Measurements from ENCODE around the gene TMEM63B. TPM values are rescaled to one million over a fixed set of nuclear protein-coding genes. Genes with fewer than 3 reads are reported as not detected.

The TMEM63B gene
- total and polyA plus RNA-seq, 2 experiments from 2014 or later, result 51.7 to 52.4 TPM

DNA sequence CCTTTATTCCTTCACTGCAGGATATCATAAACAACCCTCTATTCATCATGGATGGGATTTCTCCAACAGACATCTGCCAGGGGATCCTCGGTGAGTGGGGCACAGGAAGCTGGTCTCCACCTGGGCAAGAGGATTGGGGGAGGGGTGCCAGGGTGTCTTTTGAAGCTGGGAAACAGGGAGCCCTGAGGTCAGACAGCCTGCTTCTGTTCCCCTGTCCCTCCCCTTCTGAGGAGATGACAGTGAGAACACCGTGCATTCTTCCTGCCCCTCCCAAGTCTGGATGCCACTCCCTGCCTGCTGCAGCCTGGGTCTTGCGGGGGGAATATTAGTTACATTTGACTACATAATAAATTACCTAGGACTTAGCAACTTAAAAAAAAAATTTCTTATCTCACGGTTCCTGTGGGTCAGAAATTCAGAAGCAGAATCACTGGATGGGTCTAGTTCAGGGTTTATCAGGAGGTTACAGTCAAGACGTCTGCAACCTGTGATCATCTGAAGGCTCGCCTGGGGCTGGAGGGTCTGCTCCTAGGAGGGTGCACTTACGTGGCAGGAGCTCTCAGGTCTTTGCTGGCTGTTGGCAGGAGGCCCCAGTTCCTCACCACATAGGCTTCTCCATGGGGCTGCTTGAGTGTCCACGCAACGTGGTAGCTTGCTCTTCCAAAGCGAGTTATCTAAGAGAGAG is 42.7 kb downstream of the TMEM63B start:
- Histone ChIP-seq H3K9me3 (ENCODE audit: low read depth) (no peaks in the 10 kb centered on the region), H3K36me3 (no peaks in the 10 kb centered on the region), H3K27me3 (no peaks in the 10 kb centered on the region), H3K4me3 (no peak overlapping the region), H3K4me1 (ENCODE audit: low read depth) (no peaks in the 10 kb centered on the region), H3K27ac (no peak overlapping the region)
- TF ChIP-seq, protein P1, sequence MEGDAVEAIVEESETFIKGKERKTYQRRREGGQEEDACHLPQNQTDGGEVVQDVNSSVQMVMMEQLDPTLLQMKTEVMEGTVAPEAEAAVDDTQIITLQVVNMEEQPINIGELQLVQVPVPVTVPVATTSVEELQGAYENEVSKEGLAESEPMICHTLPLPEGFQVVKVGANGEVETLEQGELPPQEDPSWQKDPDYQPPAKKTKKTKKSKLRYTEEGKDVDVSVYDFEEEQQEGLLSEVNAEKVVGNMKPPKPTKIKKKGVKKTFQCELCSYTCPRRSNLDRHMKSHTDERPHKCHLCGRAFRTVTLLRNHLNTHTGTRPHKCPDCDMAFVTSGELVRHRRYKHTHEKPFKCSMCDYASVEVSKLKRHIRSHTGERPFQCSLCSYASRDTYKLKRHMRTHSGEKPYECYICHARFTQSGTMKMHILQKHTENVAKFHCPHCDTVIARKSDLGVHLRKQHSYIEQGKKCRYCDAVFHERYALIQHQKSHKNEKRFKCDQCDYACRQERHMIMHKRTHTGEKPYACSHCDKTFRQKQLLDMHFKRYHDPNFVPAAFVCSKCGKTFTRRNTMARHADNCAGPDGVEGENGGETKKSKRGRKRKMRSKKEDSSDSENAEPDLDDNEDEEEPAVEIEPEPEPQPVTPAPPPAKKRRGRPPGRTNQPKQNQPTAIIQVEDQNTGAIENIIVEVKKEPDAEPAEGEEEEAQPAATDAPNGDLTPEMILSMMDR (IDR thresholded peaks at IDR 0.05; ENCODE audit: low read depth, low read length), result no peak
- DNase-seq (ENCODE audit: low read depth in 1 of 2, low spot score in 1 of 2), result no peak

DNA sequence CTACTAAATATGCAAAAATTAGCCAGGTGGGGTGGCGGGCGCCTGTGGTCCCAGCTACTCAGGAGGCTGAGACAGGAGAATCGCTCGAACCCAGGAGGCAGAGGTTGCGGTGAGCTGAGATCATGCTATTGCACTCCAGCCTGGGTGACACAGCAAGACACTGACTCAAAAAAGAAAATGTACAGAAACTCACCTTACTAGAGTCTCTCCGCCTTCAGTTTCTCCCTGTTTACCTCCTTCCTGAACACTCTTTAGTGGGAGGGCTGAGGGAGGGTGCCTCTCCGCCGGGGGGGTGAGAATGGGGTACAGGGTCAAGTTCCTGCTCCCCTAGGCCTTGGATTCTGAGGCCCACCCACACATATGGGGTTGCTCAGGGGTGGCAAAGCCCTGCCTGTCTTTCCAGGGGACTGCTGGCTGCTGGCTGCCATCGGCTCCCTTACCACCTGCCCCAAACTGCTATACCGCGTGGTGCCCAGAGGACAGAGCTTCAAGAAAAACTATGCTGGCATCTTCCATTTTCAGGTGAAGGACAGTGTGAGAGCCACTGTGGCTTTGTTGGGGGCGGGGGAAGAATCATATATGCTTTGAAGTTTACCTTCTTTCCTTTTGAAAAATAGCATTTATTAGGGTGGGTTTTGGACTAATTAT is 44.7 kb downstream of the TMEM63B start:
- no peak for DNase-seq (ENCODE audit: low read depth in 1 of 2, low spot score in 1 of 2)

DNA sequence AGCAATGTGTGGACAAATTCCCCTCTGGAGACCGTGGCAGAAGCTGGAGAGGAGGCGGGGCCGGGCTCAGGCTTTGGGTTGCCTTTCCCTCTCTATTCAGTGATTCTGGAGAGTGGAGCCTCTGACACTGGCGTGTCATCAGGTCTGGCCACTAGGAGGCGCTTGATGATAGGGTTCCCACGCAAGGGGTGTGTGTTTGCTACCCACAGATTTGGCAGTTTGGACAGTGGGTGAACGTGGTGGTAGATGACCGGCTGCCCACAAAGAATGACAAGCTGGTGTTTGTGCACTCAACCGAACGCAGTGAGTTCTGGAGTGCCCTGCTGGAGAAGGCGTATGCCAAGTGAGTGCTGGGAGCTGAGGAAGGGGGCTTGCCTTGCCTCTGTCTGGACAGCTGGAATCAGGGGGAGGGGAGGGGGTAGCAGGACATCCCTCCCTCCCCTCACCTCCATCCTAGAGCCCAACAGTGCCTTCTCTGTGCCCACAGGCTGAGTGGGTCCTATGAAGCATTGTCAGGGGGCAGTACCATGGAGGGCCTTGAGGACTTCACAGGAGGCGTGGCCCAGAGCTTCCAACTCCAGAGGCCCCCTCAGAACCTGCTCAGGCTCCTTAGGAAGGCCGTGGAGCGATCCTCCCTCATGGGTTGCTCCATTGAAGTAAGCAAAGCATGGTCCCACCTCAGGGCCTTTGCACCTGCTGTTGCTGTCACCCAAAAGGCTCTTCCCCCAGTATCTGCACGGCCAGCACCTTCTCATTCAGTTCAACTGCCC is 45.6 kb downstream of the TMEM63B start:
- TF ChIP-seq, protein P1 (IDR thresholded peaks at IDR 0.05; ENCODE audit: low read depth, low read length), result peak; percentile 96
- Histone ChIP-seq H3K27me3 (no peaks in the 10 kb centered on the region), H3K9me3 (ENCODE audit: low read depth) (no peaks in the 10 kb centered on the region), H3K27ac (no peak overlapping the region), H3K4me1 (ENCODE audit: low read depth) (no peaks in the 10 kb centered on the region), H3K36me3 (no peaks in the 10 kb centered on the region), H3K4me3 (no peak overlapping the region)
- peak; percentile 81 to 89 for DNase-seq (ENCODE audit: low read depth in 1 of 2, low spot score in 1 of 2)

More for the DNA sequence above, 44.7 kb downstream of the TMEM63B start:
- no peaks in the 10 kb centered on the region for H3K36me3 ChIP-seq
- TF ChIP-seq, protein P1 (IDR thresholded peaks at IDR 0.05; ENCODE audit: low read depth, low read length), result no peak
- no peaks in the 10 kb centered on the region for H3K4me1 ChIP-seq (ENCODE audit: low read depth)
- H3K4me3 ChIP-seq, result no peak overlapping the region
- no peak overlapping the region for H3K27ac ChIP-seq
- no peaks in the 10 kb centered on the region for H3K27me3 ChIP-seq
- H3K9me3 ChIP-seq (ENCODE audit: low read depth), result no peaks in the 10 kb centered on the region

DNA sequence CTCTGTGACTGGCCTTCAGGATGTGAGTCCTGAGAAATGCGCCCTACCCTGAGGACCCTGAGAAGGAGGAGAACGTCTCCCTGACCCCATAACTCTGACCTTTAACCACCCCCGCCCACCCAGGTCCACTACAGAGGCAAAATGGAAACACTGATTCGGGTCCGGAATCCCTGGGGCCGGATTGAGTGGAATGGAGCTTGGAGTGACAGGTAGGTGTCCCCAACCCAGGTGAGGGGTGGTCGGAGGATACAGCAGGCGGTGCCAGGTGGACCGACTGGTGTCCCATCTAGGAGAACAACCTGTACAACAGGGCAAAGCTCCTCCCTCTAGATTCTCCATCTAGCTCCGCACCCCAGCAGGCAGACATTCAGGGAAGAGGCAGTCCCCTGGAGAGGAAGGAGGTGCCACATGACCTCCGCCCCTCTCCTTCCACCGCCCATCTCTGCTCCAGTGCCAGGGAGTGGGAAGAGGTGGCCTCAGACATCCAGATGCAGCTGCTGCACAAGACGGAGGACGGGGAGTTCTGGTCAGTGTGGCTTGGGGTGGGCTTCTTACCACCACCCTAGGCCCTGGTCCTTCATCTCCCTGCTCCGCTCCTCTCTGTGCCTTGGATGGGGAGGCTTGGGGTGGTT is 48.9 kb downstream of the TMEM63B start:
- TF ChIP-seq, protein P1 (IDR thresholded peaks at IDR 0.05; ENCODE audit: low read depth, low read length), result no peak
- H3K9me3 ChIP-seq (ENCODE audit: low read depth), result no peaks in the 10 kb centered on the region
- no peak overlapping the region for H3K4me3 ChIP-seq
- no peaks in the 10 kb centered on the region for H3K36me3 ChIP-seq
- no peak for DNase-seq (ENCODE audit: low read depth in 1 of 2, low spot score in 1 of 2)
- no peak overlapping the region for H3K27ac ChIP-seq
- no peaks in the 10 kb centered on the region for H3K27me3 ChIP-seq
- H3K4me1 ChIP-seq (ENCODE audit: low read depth), result no peaks in the 10 kb centered on the region

DNA sequence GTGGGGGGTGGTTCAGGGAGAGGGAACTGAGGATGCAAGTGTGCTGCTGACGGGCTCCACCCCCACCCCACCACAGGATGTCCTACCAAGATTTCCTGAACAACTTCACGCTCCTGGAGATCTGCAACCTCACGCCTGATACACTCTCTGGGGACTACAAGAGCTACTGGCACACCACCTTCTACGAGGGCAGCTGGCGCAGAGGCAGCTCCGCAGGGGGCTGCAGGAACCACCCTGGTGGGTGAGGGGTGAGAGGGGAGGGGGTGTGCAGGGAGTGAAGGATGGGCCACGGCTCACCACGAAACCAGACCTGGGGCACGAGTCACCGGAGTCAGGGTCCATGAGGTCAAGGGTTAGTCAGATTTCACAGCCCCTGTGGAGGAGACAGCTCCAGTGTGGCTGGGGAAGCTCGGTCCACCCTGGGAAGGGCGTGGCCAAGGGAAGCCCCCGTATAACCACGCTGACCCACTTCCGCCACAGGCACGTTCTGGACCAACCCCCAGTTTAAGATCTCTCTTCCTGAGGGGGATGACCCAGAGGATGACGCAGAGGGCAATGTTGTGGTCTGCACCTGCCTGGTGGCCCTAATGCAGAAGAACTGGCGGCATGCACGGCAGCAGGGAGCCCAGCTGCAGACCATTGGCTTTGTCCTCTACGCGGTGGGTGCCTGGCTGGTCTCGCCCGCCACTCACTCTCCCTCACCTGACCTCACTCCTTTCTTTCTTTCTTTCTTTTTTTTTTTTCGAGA is 49.6 kb downstream of the TMEM63B start:
- Histone ChIP-seq H3K27me3 (no peaks in the 10 kb centered on the region), H3K4me3 (no peak overlapping the region)
- DNase-seq (ENCODE audit: low read depth in 1 of 2, low spot score in 1 of 2), result no peak

More for the DNA sequence above, 49.6 kb downstream of the TMEM63B start:
- H3K4me1 ChIP-seq (ENCODE audit: low read depth), result no peaks in the 10 kb centered on the region
- H3K36me3 ChIP-seq, result no peaks in the 10 kb centered on the region
- H3K27ac ChIP-seq, result no peak overlapping the region
- H3K9me3 ChIP-seq (ENCODE audit: low read depth), result no peaks in the 10 kb centered on the region
- TF ChIP-seq, protein P1 (IDR thresholded peaks at IDR 0.05; ENCODE audit: low read depth, low read length), result no peak
